GM23338 (cell line): ENCODE data around the gene NFXL1. TPM values are rescaled to one million over a fixed set of nuclear protein-coding genes. Genes with fewer than 3 reads are reported as not detected.

Experiments used
- CREB1 ChIP-seq: fragments of 250-450 bp; sonication (Bioruptor Pico); IDR thresholded peaks from 2 replicates; pipeline ENCODE4 v1.5.0; 2020; ENCODE audit warnings: low read depth, mild to moderate bottlenecking, moderate library complexity
- ETS1 ChIP-seq: IDR thresholded peaks from 2 replicates; pipeline ENCODE4 v1.6.1; 2016; ENCODE audit warnings: antibody characterized with exemption
- EZH2phosphoT487 ChIP-seq: fragments of 200-600 bp; sonication (generic); IDR thresholded peaks from one replicate; pipeline ENCODE4 v1.8.1; 2018; ENCODE audit warnings: antibody characterized with exemption; ENCODE audit not compliant: unreplicated experiment
- ZNF114 ChIP-seq: fragments of 250-450 bp; sonication (Bioruptor Pico); IDR thresholded peaks from 2 replicates; pipeline ENCODE4 v1.5.0; 2020; ENCODE audit warnings: mild to moderate bottlenecking, moderate library complexity
- ZNF331 ChIP-seq: fragments of 250-450 bp; sonication (Bioruptor Pico); IDR thresholded peaks from 2 replicates; pipeline ENCODE4 v1.5.0; 2020; ENCODE audit warnings: low read depth, mild to moderate bottlenecking, moderate library complexity
- polyA plus RNA-seq: library from polyadenylated mRNA; unstranded; fragments of >200 nt; fragmentation: Nextera tagmentation; extraction: Ambion mirVana; gene quantifications from 2 replicates; pipeline ENCODE4 v1.2.1, GENCODE V29; 2016
- total RNA-seq: library from RNA; depleted of rRNA; stranded (reverse); fragments of >200 nt; shearing (Covaris generic); gene quantifications from 2 replicates; pipeline ENCODE4 v1.2.3, GENCODE V29; 2014; rRNA removed

Gene NFXL1
- total and polyA plus RNA-seq, 2 experiments from 2014 or later, result 19.4 to 31.7 TPM

- TF ChIP-seq ZNF331 (CRISPR knock-in tag), result no peak
- TF ChIP-seq CREB1, result no peak
- no peak for TF ChIP-seq ETS1
- TF ChIP-seq EZH2phosphoT487, result no peak
- TF ChIP-seq ZNF114 (CRISPR knock-in tag), result no peak
Measured at GRCh38 chr4:47798165-47798564, 116.2 kb downstream of the NFXL1 start (continued).

Other genes starting within 250 kb of the NFXL1 start
- not detected in 2 replicates for gene CORIN, start 76.5 kb downstream of the NFXL1 start, total RNA-seq
- 0.40 TPM in 1 of 2 replicates, not detected in the other for gene CORIN, start 76.5 kb downstream of the NFXL1 start, polyA plus RNA-seq
- gene CNGA1, start 102.1 kb upstream of the NFXL1 start, total RNA-seq, result 2.0 and 3.3 TPM in 2 replicates
- gene CNGA1, start 102.1 kb upstream of the NFXL1 start, polyA plus RNA-seq, result 4.9 and 6.2 TPM in 2 replicates
- gene NIPAL1, start 102.2 kb upstream of the NFXL1 start, total RNA-seq, result 8.2 and 9.2 TPM in 2 replicates
- gene NIPAL1, start 102.2 kb upstream of the NFXL1 start, polyA plus RNA-seq, result 4.5 and 5.3 TPM in 2 replicates
- gene TXK, start 219.7 kb upstream of the NFXL1 start, total RNA-seq, result 0.14 and 0.50 TPM in 2 replicates
- 0.40 TPM in 1 of 2 replicates, not detected in the other for gene TXK, start 219.7 kb upstream of the NFXL1 start, polyA plus RNA-seq